Activated CD8-positive, alpha-beta memory T cell treated with anti-CD3 and anti-CD28 coated beads, Interleukin-2, amount 50 U/mL, for 24 hours (primary cell): ENCODE data around the gene KSR1.
"Not testable (repeated sequence)": the region's sequence is repeated elsewhere in the genome, so short reads cannot be mapped to it uniquely, and the experiment has no call there.

Source experiments
- DNase-seq: peaks from one replicate; pipeline ENCODE4 v3.0.0-alpha.2; 2020; ENCODE audit errors: extremely low read depth

Gene KSR1

GRCh38 chr17:27633312-27634025 lies 177.2 kb downstream of the KSR1 start:
- DNase-seq = no peak

- DNase-seq = no peak
Measured at GRCh38 chr17:27634026-27634335, 177.7 kb downstream of the KSR1 start.

- no peak for DNase-seq
Measured at GRCh38 chr17:27634776-27635175, 178.5 kb downstream of the KSR1 start.

GRCh38 chr17:27635275-27635823 lies 179.1 kb downstream of the KSR1 start:
- DNase-seq = no peak

- DNase-seq = not testable (repeated sequence)
Measured at GRCh38 chr17:27636005-27636520, 179.8 kb downstream of the KSR1 start.

- DNase-seq = not testable (repeated sequence)
Measured at GRCh38 chr17:27637818-27638217, 181.6 kb downstream of the KSR1 start.

- not testable (repeated sequence) for DNase-seq
Measured at GRCh38 chr17:27638415-27638914, 182.2 kb downstream of the KSR1 start.

GRCh38 chr17:27640790-27641189 lies 184.5 kb downstream of the KSR1 start:
- DNase-seq = no peak

GRCh38 chr17:27644586-27644985 lies 188.3 kb downstream of the KSR1 start:
- DNase-seq = no peak

GRCh38 chr17:27645621-27646020 lies 189.4 kb downstream of the KSR1 start:
- DNase-seq = not testable (repeated sequence)

GRCh38 chr17:27646232-27646631 lies 190.0 kb downstream of the KSR1 start:
- DNase-seq = no peak

GRCh38 chr17:27647765-27648164 lies 191.5 kb downstream of the KSR1 start:
- no peak for DNase-seq

- DNase-seq = not testable (repeated sequence)
Measured at GRCh38 chr17:27649111-27649571, 192.9 kb downstream of the KSR1 start.

GRCh38 chr17:27649929-27650328 lies 193.7 kb downstream of the KSR1 start:
- DNase-seq = no peak

GRCh38 chr17:27650836-27651235 lies 194.6 kb downstream of the KSR1 start:
- no peak for DNase-seq

- peak; percentile 44 for DNase-seq
Measured at GRCh38 chr17:27651411-27652345, 195.4 kb downstream of the KSR1 start.

- DNase-seq = not testable (repeated sequence)
Measured at GRCh38 chr17:27653449-27653971, 197.3 kb downstream of the KSR1 start.

GRCh38 chr17:27654136-27654535 lies 197.9 kb downstream of the KSR1 start:
- DNase-seq = no peak

GRCh38 chr17:27654654-27655524 lies 198.6 kb downstream of the KSR1 start:
- DNase-seq = peak; percentile 44

- DNase-seq = not testable (repeated sequence)
Measured at GRCh38 chr17:27655525-27656111, 199.4 kb downstream of the KSR1 start.
